Head of caudate nucleus (tissue), 42 donors: ENCODE data around the gene MICALL2.

Experiments
- DNase-seq, 42 donors: peaks; one replicate each; pipeline versions ENCODE4 v3.0.0 to v3.0.0-alpha.2; 2020 to 2021; ENCODE audit warnings: mixed read lengths in 7 of 42
- intact Hi-C: fragments of 100-400 bp; cut with DNase I; formaldehyde crosslinking; loops from one replicate; pipeline ENCODE4 v1.15.0; 2022

MICALL2 gene

DNA sequence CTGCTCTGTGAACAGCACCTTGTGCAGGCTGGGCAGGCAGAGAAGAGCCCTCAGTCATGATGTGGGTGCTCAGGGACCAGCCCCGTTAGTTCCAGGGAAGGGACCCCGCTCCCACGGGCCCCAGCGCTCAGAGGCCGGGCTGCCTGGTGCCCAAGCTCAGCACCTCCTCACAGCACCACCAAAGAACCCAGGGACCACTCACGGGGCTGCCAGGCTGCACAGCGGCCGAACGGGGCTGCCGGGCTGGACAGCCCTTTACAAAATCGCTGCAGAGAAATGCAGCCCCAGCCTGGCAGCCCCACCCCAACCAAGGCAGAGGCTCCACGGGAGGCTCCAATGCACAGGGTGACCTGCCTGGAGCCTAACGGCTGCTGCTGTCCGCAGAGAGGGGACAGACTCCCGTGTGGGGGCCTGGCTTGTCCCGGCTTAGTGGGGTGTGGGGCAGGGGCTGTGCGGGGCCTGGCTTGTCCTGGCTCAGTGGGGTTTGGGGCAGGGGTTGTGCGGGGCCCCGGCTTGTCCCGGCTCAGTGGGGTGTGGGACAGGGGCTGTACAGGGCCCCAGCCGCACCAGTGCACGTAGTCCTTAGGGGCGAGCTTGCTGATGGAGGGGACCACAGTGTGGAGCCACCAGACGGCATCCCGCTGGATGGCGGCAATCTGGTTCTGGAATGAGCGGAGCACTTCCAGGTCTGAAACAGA lies 35.7 kb upstream of the MICALL2 start:
- intact Hi-C loops: no loop called here
- DNase-seq: no peak

DNA sequence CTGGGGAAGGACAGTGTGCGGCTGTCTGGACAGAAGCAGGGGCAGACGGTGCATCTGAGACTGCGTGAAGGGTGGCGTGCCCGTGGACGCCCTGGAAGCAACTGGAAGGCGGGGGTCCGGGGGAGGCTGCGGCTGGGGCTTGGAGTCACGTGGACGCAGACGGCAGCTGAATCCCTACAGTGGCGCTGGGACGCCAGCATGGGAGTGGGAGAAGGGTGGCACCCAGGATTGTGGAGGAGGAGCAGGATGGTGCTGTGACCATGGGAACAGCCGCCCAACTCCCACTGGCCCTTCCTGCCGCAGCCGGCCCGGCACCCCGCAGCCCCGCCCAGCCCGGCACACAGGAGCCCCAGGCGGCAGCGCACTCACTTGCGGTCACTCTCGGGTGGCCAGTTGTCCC lies 35.2 kb upstream of the MICALL2 start:
- no peak for DNase-seq
- intact Hi-C loops: no loop called here

DNA sequence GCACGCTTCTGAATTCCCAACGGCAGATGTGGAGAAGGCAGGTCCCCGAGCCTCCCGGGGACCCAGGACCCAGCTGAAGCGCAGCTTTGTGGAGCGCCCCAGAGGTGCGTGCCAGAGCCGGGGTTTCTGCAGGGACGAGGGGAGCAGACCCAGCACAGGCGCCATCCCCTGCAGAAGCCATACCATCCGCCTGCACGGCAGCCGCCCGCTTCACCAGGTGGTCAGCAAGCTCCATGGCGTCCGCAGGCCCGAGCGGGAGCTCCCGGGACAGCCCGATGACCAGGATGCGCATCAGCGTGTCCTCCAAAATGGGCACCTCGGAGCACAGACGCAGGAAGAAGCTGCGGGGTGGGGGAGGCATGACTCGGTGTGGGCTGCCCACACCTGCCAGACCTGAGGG lies 34.3 kb upstream of the MICALL2 start:
- no peak for DNase-seq
- intact Hi-C loops: no loop called here

DNA sequence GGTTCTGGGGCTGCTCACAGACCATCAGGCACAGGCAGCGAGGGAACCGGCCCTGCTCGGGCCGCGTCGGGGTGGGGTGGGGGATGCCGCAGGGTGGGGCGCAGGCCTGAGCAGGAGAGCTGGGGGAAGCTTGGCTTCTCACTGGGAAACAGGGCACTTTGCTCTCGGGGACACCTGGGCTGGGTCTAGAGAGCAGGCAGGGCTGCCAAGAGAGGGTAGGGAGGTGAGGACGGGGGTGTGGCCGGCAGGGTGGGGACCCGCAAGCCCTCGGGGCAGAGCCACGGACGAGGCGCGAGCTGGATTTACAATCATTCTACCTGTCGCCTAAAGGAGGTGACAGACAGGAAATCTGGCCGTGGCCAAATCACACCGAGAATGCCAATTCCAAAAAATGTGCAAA lies 33.9 kb upstream of the MICALL2 start:
- intact Hi-C loops: no loop called here
- no peak for DNase-seq

DNA sequence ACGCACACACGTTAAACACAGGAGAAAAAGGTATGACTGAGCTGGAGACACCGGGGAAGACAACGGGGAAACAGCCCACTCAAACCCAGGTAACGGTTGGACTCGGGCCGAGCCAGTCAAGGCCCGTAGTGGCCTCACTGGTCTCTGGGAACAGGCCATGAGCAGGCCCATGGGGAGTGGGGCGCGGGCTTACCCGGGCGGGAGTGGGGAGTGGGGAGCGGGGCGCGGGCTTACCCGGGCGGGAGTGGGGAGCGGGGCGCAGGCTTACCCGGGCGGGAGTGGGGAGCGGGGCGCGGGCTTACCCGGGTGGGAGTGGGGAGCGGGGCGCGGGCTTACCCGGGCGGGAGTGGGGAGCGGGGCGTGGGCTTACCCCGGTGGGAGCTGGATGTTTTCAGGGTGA lies 33.4 kb upstream of the MICALL2 start:
- intact Hi-C loops: no loop called here
- no peak for DNase-seq

DNA sequence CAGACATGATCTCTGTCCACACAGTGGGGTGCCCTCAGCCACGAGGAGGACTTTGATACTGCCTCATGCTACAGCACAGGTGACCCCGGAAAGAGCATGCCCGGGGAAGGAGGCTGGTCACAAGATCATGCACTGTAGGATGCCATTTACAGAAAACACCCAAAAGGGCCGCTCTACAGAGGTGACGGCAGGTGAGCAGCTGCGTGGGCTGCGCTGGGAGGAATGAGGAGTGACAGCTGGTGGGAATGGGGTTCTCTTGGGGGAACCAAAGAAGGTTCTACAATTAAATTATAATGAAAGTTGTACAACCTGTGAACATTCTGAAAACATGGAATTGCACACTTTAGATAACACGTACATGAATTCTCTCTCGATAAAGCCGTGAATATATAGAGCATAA lies 33.0 kb upstream of the MICALL2 start:
- intact Hi-C loops: no loop called here
- peak in 14 of 42 donors; percentile 15 to 60 (median 40) for DNase-seq

DNA sequence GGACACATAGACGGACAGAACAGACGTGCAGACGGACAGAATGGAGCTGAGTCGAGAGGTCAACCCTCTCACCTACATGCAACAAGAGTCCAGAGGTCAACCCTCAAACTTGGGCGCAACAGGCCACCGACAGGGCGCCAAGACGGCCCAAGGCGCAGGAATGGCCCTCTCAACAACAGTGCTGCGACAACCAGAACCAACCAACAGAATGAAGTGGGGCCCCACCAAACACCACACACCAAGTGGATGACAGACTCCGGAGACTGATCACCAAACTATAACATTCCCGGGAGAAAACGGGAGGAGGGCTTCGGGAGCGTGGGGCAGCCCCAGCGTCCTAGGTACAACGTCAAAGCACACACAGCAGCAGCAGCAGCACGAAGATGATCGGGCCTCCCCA lies 31.6 kb upstream of the MICALL2 start:
- DNase-seq: no peak

DNA sequence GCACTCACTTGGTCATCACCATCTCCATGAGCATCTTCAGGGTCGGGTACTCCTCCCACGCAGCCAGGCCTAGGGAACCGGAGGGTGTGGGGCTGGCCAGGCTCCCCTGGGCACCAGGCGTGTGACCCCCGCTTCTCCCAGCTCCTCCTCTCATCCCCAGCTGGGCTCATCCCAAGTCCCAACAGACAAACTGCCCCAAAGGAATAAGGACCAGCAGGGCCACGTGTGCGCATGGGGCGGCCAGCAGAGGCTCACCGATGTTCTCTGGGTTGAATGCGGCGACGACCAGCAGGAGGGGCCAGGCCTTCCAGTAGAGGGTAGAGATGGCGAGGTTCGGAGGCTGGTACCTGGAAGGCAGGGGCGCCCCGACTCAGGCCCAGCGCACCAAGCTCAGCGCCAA lies 30.1 kb upstream of the MICALL2 start:
- no peak for DNase-seq
- intact Hi-C loops: no loop called here

More for the DNA sequence above, 31.6 kb upstream of the MICALL2 start:
- intact Hi-C loops: no loop called here

DNA sequence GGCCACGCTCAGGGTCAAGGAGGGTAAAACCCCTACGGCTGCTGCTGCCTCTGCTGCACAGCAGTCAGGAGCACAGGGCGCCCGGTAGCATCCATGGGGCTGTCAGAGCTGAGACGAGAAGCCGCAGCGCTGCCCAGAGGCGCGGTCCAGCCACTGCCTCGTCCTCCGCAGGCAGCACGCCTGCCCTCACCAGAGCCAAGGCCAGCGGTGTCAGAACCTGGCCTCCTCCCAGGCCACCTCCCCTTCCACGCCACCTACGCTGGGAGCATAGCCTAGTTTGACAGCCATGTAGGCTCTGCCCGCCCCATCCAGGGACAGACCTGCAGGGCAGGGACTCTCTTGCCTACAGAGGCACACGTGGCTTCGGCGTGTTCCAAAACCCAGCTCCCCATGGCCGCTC lies 28.7 kb upstream of the MICALL2 start:
- no peak for DNase-seq
- intact Hi-C loops: no loop called here

DNA sequence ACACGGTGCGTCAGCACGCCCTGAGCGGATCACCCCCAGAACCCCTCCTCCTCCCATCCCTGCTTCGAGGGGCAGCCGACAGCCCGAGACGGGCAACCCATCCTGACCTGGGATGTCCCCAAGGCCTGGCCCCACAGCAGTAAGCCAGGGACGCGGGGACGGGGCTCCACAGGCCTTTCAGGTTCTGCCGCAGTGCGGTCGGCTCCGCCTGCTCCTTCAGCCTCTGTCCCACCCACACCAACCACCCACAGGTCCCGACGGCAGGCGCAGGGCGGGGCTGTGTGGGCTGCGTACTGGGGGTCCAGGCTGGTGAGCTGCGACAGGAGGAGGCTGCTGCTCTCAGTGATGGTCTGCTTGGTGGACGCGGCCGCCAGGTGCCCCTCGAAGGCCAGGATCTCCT lies 28.2 kb upstream of the MICALL2 start:
- intact Hi-C loops: no loop called here
- DNase-seq: peak in 6 of 42 donors; percentile 17 to 42 (median 22)

DNA sequence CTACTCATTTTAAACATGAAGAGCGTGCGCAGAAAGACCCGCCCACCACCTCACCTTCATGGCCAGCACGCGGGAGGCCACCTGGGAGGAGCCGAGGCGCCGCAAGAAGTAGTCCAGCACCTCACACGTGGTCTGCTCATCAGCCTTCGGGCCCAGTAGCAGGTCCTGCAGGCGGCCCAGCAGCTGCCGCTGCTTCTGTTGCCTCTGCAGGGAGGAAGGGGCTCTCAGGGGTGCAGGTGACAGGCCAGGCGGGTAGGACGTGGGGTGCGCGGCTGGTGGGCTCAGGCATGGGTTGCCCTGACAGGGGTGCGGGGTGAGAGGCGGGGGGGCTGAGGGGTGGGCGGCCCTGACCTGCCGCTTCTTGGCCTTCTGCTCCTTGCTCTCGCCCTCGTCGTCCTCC lies 27.3 kb upstream of the MICALL2 start:
- no peak for DNase-seq
- intact Hi-C loops: no loop called here

DNA sequence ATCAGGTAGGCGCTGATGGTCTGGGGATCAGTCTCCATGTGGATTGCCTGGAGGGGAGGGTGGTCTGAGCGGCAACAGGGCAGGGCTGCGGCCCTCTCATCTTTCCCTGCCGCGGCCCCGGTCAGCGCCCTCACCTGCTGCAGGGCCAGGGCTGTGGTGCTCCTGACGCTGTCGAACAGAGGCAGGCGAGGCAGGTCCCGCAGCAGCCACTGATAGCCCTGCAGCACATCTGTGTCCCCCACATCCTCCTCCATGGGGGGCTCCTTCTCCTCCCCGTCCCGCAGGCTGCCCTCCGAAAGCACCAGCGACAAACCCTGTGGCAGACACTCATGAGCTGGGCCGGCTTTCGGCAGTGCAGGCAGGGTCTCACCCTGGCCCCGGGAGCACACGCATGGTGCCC lies 25.9 kb upstream of the MICALL2 start:
- intact Hi-C loops: no loop called here
- no peak for DNase-seq

DNA sequence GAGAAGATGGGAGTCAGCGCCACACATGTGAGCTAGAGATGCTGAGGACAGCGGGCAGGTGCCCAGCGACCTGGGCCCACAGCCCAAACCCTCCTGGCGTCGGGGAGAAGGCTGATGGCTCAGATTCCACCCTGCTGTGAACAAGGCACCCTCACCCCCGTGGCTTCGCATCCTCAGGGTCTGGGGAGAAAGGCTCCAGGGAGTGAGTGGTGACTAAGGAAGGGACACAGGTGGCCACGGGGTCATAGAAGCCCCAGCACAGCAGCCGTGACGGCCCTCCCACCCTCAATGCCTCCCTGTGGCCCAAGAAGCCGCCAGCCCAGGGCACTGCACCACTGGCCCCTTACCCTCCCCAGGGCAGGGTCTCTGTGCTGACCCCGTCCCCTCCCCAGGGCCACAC lies 25.3 kb upstream of the MICALL2 start:
- intact Hi-C loops: loop anchor here (5.0 kb wide), 1 partner anchor 52 kb away; no protein-coding TSS in a partner anchor
- DNase-seq: no peak

DNA sequence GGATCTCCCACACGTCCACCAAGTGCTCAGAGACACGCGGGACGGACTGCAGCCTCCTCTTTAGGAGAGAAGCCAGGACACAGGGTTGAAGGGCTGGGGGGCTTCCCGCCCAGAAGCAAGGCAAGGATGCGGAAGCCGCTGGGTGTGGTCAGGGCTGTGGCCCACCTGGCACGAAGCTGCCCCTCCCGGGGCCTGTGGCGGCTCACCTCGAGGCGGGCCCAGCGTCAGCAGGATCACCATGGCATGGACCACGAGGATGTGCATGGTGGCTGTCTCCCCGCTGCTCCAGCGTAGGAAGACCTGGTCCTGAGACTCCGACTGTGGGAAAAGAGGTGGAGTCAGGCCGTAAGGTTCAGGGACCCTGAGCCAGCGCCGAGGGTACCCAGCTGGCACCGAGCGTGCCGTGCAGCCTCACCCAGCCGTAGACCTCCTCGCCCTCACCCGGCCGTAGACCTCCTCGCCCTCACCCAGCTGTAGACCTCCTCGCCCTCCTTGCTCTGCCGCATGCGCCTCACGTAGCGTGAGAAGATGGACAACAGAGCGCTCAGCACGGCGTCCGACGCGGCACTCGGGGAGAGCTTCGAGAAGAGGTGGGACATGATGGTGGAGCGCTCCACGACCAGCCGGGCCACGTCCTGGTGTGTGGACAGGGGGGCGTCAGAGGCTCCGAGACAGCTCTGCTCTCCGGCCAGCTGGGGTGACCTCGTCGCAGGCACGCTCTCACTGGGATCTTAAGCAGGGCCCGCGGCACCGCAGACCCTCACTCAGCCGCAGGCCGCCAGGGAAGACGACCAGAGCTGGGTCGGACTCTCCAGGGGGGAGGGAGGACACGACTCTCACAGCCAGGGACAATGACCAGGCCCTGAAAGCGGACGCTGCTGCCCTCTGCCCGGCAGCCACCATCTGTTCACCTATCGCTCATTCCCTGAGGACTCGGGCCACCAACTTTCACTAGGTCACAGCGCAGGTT lies 24.6 kb upstream of the MICALL2 start:
- DNase-seq: no peak
- intact Hi-C loops: loop anchor here (5.0 kb wide), 1 partner anchor 52 kb away; no protein-coding TSS in a partner anchor

DNA sequence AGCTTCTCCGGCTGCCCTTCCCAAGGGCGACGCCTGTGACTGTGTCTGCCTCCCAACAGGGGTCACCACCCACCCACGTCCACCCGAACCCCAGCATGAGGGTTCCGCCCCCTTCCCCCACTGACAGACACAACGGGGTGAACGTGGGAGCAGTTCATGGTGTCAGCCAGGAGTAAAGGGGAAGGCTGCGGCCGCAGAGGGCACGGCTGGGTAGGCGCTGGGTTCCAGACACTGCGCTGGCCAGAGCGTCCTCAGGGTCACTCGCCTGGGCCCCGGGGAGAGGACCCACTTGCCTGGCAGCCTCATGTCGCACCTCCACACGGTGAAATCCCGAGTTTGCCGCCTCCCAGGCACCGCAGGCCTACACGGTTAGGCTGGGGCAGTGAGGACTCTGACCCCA lies 23.8 kb upstream of the MICALL2 start:
- intact Hi-C loops: loop anchor here (5.0 kb wide), 1 partner anchor 51 kb away; no protein-coding TSS in a partner anchor
- DNase-seq: no peak

DNA sequence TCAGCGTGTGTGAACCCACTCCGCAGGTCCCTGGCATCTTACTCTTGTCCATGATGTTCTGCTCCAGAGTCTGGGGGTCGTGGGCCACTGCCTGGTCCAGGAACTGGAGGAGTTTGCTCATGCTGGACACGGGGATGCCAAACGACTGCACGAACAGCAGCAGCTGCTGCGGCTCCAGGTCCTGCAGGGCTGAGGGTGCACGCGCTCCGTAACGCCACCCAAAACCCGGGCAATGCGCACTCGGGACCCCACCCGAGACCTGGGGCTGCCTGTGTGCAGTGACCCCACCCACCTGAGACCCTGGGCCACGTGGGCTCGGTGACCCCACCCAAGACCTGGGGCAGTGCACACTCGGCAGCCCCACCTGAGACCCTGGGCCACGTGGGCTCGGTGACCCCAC lies 22.0 kb upstream of the MICALL2 start:
- intact Hi-C loops: loop anchor here (5.0 kb wide), 1 partner anchor 49 kb away; no protein-coding TSS in a partner anchor
- no peak for DNase-seq

DNA sequence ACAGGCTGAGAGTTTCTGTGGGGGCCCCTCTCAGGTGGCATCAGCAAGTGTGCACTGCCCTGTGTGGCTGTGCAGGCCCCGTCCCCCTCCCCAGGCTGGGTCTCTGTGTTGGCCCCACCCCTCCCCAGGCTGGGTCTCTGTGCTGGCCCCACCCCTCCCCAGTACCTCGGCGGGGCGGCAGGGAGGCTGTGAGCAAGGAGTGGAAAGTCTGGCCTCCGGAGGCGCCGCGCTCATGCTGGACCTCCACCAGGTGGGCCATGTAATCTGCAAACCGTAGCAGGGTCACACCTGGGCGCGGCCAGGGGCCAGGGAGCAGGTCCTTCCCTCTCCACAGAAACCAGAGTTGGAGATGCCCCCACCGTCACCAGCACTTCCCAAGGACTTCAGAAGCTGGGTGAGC lies 21.4 kb upstream of the MICALL2 start:
- intact Hi-C loops: loop anchor here (5.0 kb wide), 1 partner anchor 48 kb away; no protein-coding TSS in a partner anchor

DNA sequence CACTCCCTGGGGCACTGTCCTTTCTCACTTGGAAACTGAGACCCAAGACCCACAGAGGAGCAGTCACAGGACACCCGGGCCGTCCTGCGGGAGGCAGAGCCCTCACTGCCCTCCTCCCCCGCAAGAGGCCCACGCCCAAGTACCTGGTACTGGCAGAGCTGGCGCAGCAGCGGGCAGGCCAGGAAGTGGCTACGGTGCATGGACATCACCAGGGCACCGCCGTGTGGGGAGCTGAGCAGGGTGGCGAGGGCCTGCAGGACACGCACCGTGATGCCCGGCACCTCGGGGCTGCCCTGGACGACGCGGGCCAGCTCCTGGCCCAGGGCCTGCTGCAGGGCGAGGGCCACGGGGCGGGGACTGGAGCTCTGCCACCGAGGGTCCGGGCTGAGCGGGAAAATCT lies 20.0 kb upstream of the MICALL2 start:
- no peak for DNase-seq
- intact Hi-C loops: no loop called here

More for the DNA sequence above, 21.4 kb upstream of the MICALL2 start:
- no peak for DNase-seq

DNA sequence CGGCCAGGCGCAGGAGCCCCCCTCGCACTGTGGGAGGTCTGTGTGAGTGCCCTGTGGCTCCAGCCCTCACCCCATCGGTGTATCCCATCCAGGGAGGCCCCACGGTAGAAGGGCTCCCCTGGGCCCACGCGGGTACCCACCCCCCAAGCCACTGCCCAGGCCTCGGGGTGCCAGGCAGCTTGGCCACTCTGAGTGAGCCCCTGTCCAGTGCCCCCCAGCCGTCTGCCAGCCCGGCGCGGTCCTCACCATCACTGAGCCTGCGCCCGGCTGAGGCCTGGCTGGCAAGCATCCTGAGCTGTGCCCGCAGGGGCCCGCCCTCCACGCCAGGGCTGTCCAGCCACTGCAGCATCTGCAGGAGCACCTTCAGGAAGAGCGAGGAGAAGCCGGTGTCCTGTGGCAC lies 19.2 kb upstream of the MICALL2 start:
- intact Hi-C loops: no loop called here
- DNase-seq: no peak

DNA sequence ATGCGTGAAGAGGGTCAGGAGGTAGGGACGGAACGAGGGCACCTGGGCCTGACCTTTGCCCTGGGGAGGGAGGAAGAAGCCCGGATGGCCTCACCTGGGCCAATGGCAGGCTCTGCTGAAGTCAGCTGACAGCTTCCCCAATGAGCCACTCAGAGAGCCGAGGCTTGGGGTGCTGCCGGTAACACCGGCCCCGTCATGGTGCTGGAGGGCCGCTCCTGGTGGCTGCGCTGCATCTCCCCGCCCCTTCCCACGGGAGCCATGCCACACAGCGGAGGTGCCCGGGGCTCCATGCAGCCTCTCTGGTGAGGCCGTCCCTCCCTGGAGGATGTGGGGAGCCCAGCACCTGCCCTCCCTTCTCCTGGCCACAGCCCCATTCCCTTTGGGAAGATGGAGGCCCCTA lies 17.6 kb upstream of the MICALL2 start:
- intact Hi-C loops: no loop called here
- no peak for DNase-seq
